ENCODE results near the gene TMEM131L.

DNA sequence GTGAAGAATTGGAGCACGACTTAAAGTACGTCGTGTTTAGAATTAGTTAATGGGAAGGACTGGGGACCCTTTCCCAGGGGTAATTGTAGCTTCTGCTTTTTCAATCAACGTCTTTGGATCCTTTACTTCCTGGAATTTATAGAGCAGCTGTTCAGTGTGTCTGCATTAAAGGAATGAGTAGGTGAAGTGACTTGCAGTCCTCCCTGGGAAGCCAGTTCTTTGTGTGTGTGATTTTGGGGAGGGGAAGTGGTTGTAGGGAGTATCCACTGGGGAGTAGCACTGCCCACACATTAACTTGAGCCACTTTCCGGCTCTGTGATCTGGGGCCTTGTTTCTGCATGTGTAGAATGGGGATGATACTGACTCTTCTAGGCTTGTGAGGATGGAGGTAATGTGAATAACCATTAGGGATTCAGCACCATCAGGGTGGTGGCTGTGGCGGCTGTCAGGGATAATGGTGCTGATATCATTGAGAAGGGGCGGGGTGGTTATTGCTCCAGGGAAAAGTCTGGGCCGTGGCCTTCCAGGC, 54.7 kb downstream of the TMEM131L start:
- peak; percentile 24; the same call in 1 of the 2 replicates for TF ChIP-seq POLR2A (IDR thresholded peaks at IDR 0.05; ENCODE audit: low read depth, low read length)
- no peak for TF ChIP-seq TAF1 (IDR thresholded peaks at IDR 0.05; ENCODE audit: borderline replicate concordance, low read depth, low read length)

Measured in GM12892 (cell line).